ENCODE data around the gene NDUFV1.
"Not testable (repeated sequence)": the region's sequence is repeated elsewhere in the genome, so short reads cannot be mapped to it uniquely, and the experiment has no call there.

Gene NDUFV1

DNA sequence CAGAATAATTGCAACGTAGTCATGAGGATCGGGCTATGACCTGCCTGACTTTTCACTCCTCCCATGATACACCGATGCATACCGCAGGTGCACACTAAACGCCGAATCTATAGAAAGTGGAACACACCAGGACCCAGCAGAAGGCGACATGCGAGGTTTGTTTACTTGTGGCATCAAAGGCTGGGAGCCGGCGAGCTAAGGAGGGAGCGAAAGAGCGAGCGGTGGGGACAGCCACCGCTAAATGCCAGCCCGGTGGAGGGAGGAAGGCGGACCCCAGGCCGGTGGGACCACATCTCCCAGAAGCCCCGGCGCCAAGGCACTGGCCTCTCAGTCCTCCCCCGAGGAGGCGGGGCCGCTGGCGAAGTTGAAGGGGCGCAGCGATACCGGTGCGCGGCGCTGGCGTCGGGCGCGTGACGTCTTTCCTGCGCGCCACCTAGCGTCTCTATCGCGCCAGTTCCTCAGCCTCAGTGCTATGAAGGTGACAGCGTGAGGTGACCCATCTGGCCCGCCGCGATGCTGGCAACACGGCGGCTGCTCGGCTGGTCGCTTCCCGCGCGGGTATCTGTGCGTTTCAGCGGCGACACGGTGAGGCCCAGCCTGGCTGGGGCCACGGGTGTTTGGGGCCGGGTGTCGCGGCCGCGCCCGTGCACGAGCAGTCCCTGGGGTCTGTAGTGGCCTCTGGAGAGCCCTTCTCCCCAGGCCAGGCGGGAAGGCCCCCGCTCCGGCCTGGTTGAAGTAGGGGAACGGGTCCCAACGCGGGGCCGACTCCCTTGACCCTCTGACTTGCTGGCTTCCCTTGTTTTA lies at the start of gene NDUFV1:
TSS of gene NDUFV1 (plus strand) at position 445 of the 804 bp plus-strand sequence. CDS start at position 514, 69 bp downstream.
- peak; percentile 96 for DNase-seq (ENCODE audit: low read depth)

- DNase-seq (ENCODE audit: low read depth), result no peak
These were observed 48.5 kb upstream of the NDUFV1 start for GRCh38 chr11:67558084-67558772.

DNA sequence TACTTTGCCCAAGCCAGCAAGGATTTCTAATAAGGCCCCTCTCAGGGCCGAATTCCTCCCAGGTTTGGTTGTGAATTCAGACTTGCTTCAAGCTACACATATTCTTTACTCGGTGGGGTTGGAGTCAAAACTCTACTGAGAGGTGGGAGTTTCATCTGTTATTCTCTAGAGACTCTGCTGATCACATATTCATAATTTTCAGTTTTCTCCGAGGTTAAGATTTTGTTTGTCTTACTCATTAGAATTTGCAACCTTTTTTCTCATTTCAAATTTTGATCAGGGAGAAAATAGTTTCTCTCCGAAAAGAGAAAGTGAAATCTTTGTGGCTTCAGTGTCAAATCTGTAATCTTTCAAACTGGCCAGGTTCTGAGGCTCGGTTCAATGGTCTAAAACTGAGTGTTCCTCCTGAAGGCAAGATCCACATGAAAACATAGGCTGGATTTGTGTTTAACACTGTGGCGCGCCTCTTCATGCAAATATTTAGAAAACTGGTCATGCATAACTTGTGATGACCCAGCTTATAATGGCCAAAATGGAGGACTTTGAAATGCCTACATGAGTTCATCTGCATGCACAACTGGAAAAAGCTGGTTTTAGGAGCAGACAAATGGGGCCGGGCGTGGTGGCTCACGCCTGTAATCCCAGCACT lies 44.6 kb upstream of the NDUFV1 start:
- DNase-seq (ENCODE audit: low read depth), result no peak

DNA sequence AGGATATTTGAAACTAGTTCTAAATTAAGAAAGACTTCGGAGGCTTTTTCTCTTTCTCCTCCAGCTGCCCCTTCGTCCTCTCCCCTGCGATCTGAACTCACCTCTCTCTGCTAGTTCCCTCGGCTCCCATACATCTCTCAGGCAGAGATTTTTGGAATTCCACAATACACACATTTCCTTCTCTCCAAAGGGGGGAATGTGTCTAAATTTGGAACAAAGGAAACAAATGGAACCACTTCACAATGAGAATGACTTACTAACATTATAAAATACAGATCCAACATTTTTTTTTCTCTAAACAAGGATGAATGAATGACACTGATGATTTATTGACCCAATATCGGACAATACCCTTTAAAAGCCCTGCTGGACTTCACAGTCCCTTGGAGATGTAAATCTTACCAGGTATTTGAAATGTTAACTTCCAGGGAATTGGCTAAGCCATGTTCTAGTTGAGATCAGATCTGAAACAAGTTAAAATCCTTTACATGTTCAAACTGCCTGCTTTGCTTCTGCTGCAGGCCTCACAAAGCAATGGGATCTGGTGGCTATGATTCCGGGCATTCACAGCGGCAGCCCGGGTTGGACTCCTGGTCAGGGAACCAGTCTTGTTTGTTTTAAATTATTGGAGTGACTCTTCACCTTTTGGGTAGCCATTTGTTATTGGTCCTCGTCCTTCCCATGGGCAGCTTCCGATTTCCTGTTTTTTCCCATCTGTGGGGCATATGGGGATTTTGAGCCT lies 43.6 kb upstream of the NDUFV1 start:
- no peak for DNase-seq (ENCODE audit: low read depth)

DNA sequence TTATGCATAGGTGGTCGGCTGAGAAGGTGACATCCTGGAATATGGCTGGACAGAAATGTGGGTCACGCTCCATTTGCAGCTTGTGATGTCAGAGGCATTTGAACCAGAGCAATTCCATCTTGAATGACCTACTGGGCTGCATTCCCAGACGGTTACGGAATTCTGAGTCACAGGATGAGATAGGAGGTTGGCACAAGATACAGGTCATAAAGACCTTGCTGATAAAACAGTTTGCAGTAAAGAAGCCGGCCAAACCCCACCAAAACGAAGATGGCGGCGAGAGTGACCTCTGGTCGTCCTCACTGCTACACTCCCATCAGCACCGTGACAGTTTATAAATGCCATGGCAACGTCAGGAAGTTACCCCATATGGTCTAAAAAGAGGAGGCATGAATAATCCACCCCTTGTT lies 43.0 kb upstream of the NDUFV1 start:
- DNase-seq (ENCODE audit: low read depth), result not testable (repeated sequence)

DNA sequence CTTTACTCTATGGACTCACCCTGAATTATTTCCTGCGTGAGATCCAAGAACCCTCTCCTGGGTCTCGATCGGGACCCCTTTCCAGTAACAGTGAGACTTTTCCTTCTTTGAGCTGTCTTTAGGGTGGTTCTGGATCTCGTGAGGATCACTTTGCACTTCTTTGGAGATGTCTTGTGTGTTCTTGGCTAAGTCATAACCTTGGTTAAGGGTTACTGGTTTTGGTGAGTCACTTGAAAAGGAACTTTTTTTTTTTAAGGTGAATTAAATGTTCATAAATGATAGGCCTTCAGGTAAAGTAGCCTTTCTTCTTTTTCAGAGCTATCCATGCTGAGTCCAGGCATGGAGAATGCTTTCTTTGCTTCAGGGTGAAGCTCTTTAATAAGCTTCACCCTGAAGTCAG lies 42.5 kb upstream of the NDUFV1 start:
- DNase-seq (ENCODE audit: low read depth), result no peak

GRCh38 chr11:67571443-67571842 lies 35.3 kb upstream of the NDUFV1 start:
- DNase-seq (ENCODE audit: low read depth), result no peak

DNA sequence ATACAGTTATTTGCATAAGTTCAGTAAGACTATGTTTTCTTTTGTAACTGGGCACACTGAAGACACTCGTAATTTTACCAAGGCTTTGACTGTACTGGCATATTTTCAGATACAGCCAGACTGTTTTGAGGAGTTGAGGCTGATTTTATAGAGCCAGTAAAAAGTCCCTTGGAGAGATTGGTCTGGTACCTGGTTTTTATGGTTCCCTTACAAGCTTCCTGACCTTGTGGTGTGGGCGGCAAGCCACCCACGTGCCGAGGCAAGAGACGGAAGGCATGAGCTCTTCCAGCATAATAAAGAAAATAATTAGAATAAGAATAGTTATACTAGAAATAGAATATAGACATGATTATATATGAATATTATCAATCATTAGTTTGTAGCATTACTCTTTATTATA lies 34.4 kb upstream of the NDUFV1 start:
- no peak for DNase-seq (ENCODE audit: low read depth)

- DNase-seq (ENCODE audit: low read depth), result no peak
These were observed 33.9 kb upstream of the NDUFV1 start for GRCh38 chr11:67572747-67573419.

GRCh38 chr11:67574938-67575337 lies 31.8 kb upstream of the NDUFV1 start:
- DNase-seq (ENCODE audit: low read depth), result no peak

GRCh38 chr11:67576735-67577475 lies 29.8 kb upstream of the NDUFV1 start:
- no peak for DNase-seq (ENCODE audit: low read depth)

GRCh38 chr11:67577951-67578350 lies 28.8 kb upstream of the NDUFV1 start:
- DNase-seq (ENCODE audit: low read depth), result no peak

- DNase-seq (ENCODE audit: low read depth), result no peak
These were observed 25.3 kb upstream of the NDUFV1 start for GRCh38 chr11:67581469-67581868.

GRCh38 chr11:67582011-67582410 lies 24.7 kb upstream of the NDUFV1 start:
- no peak for DNase-seq (ENCODE audit: low read depth)

DNA sequence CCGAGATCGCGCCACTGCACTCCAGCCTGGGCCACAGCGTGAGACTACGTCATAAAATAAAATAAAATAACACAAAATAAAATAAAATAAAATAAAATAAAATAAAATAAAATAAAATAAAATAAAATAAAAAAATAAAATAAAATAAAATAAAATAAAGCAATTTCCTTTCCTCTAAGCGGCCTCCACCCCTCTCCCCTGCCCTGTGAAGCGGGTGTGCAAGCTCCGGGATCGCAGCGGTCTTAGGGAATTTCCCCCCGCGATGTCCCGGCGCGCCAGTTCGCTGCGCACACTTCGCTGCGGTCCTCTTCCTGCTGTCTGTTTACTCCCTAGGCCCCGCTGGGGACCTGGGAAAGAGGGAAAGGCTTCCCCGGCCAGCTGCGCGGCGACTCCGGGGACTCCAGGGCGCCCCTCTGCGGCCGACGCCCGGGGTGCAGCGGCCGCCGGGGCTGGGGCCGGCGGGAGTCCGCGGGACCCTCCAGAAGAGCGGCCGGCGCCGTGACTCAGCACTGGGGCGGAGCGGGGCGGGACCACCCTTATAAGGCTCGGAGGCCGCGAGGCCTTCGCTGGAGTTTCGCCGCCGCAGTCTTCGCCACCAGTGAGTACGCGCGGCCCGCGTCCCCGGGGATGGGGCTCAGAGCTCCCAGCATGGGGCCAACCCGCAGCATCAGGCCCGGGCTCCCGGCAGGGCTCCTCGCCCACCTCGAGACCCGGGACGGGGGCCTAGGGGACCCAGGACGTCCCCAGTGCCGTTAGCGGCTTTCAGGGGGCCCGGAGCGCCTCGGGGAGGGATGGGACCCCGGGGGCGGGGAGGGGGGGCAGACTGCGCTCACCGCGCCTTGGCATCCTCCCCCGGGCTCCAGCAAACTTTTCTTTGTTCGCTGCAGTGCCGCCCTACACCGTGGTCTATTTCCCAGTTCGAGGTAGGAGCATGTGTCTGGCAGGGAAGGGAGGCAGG lies 23.2 kb upstream of the NDUFV1 start, which contains the start of gene GSTP1:
TSS of gene GSTP1 (plus strand) at position 566 of the 958 bp plus-strand sequence. CDS start at position 598, 32 bp downstream.
- DNase-seq (ENCODE audit: low read depth), result peak; percentile 69

DNA sequence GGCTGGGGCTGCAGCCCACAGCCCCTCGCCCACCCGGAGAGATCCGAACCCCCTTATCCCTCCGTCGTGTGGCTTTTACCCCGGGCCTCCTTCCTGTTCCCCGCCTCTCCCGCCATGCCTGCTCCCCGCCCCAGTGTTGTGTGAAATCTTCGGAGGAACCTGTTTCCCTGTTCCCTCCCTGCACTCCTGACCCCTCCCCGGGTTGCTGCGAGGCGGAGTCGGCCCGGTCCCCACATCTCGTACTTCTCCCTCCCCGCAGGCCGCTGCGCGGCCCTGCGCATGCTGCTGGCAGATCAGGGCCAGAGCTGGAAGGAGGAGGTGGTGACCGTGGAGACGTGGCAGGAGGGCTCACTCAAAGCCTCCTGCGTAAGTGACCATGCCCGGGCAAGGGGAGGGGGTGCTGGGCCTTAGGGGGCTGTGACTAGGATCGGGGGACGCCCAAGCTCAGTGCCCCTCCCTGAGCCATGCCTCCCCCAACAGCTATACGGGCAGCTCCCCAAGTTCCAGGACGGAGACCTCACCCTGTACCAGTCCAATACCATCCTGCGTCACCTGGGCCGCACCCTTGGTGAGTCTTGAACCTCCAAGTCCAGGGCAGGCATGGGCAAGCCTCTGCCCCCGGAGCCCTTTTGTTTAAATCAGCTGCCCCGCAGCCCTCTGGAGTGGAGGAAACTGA lies 22.4 kb upstream of the NDUFV1 start:
- no peak for DNase-seq (ENCODE audit: low read depth)

- DNase-seq (ENCODE audit: low read depth), result no peak
These were observed 21.6 kb upstream of the NDUFV1 start for GRCh38 chr11:67584881-67585873.

GRCh38 chr11:67585911-67586310 lies 20.8 kb upstream of the NDUFV1 start:
- DNase-seq (ENCODE audit: low read depth), result no peak
